H9 (cell line): ENCODE results near the gene CYP39A1. TPM values are rescaled to one million over a fixed set of nuclear protein-coding genes. Genes with fewer than 3 reads are reported as not detected.

Experiments
- DNase-seq: peaks from one replicate; pipeline ENCODE4 v3.0.0-alpha.2; 2017
- H2AFZ ChIP-seq: one replicate; pipeline ENCODE4 v1.6.1; 2013; ENCODE audit warnings: mild to moderate bottlenecking, low read length, control low read depth, moderate library complexity
- H2AK5ac ChIP-seq: 2 replicates; pipeline ENCODE4 v1.6.1; 2013; ENCODE audit warnings: low read length, control low read depth, mixed read lengths; ENCODE audit not compliant: insufficient read length
- H2BK120ac ChIP-seq: one replicate; pipeline ENCODE4 v1.6.1; 2013; ENCODE audit warnings: low read depth, mild to moderate bottlenecking, low read length, control low read depth, inconsistent platforms; ENCODE audit not compliant: poor library complexity, severe bottlenecking
- H2BK12ac ChIP-seq: 2 replicates; pipeline ENCODE4 v1.6.1; 2013; ENCODE audit warnings: low read length, control low read depth, mixed read lengths, low read depth; ENCODE audit not compliant: insufficient read length
- H2BK15ac ChIP-seq: 2 replicates; pipeline ENCODE4 v1.6.1; 2013; ENCODE audit warnings: low read depth, low read length, control low read depth
- H2BK20ac ChIP-seq: one replicate; pipeline ENCODE4 v1.6.1; 2013; ENCODE audit warnings: low read depth, mild to moderate bottlenecking, low read length, control low read depth, inconsistent platforms; ENCODE audit not compliant: poor library complexity, severe bottlenecking
- H2BK5ac ChIP-seq: 2 replicates; pipeline ENCODE4 v1.6.1; 2013; ENCODE audit warnings: low read length, control low read depth, mixed read lengths; ENCODE audit not compliant: insufficient read length
- H3K14ac ChIP-seq: 2 replicates; pipeline ENCODE4 v1.6.1; 2013; ENCODE audit warnings: low read length, control low read depth; ENCODE audit not compliant: insufficient read depth
- H3K18ac ChIP-seq: 2 replicates; pipeline ENCODE4 v1.6.1; 2013; ENCODE audit warnings: low read depth, mild to moderate bottlenecking, mixed read lengths, low read length, control low read depth; ENCODE audit not compliant: insufficient read length
- H3K23ac ChIP-seq: 2 replicates; pipeline ENCODE4 v1.6.1; 2013; ENCODE audit warnings: low read length, control low read depth, mixed read lengths, low read depth; ENCODE audit not compliant: insufficient read length
- H3K23me2 ChIP-seq: 2 replicates; pipeline ENCODE4 v1.6.1; 2013; ENCODE audit warnings: low read depth, mild to moderate bottlenecking, mixed read lengths, low read length, control low read depth; ENCODE audit not compliant: insufficient read length, poor library complexity, severe bottlenecking
- H3K27ac ChIP-seq: 2 replicates; pipeline ENCODE4 v1.5.1; 2013; ENCODE audit warnings: low read length, control low read depth, mixed read lengths, low read depth; ENCODE audit not compliant: insufficient read length
- H3K27me3 ChIP-seq: 2 replicates; pipeline ENCODE4 v1.6.1; 2013; ENCODE audit warnings: low read length, control low read depth, inconsistent platforms; ENCODE audit not compliant: insufficient read depth
- H3K4ac ChIP-seq: 2 replicates; pipeline ENCODE4 v1.6.1; 2013; ENCODE audit warnings: low read depth, mild to moderate bottlenecking, control low read depth, inconsistent platforms, low read length, moderate library complexity
- H3K4me1 ChIP-seq: 2 replicates; pipeline ENCODE4 v1.6.1; 2013; ENCODE audit warnings: low read length, control low read depth, inconsistent platforms; ENCODE audit not compliant: insufficient read depth
- H3K4me2 ChIP-seq: 2 replicates; pipeline ENCODE4 v1.6.1; 2013; ENCODE audit warnings: low read length, control low read depth, mixed read lengths; ENCODE audit not compliant: insufficient read length, insufficient read depth
- H3K56ac ChIP-seq: 2 replicates; pipeline ENCODE4 v1.6.1; 2013; ENCODE audit warnings: low read depth, mild to moderate bottlenecking, mixed read lengths, low read length, control low read depth; ENCODE audit not compliant: insufficient read length
- H3K79me1 ChIP-seq: 2 replicates; pipeline ENCODE4 v1.6.1; 2013; ENCODE audit warnings: low read depth, mild to moderate bottlenecking, moderate library complexity, low read length, control low read depth, inconsistent platforms; ENCODE audit not compliant: insufficient read depth, poor library complexity, severe bottlenecking
- H3K79me2 ChIP-seq: 2 replicates; pipeline ENCODE4 v1.6.1; 2013; ENCODE audit warnings: low read length, control low read depth, inconsistent platforms; ENCODE audit not compliant: insufficient read depth
- H3K9ac ChIP-seq: 2 replicates; pipeline ENCODE4 v1.6.1; 2013; ENCODE audit warnings: low read length, control low read depth, mixed read lengths; ENCODE audit not compliant: insufficient read length; ENCODE audit errors: extremely low read depth
- H3K9me3 ChIP-seq: one replicate; pipeline ENCODE4 v1.6.1; 2013; ENCODE audit warnings: low read depth, low read length, inconsistent platforms; ENCODE audit not compliant: control insufficient read depth
- H3T11ph ChIP-seq: one replicate; pipeline ENCODE4 v1.6.1; 2013; ENCODE audit warnings: mild to moderate bottlenecking, low read length, control low read depth, inconsistent platforms
- H4K20me1 ChIP-seq: one replicate; pipeline ENCODE4 v1.6.1; 2013; ENCODE audit not compliant: control insufficient read depth, insufficient read length, insufficient read depth
- H4K5ac ChIP-seq: 2 replicates; pipeline ENCODE4 v1.6.1; 2013; ENCODE audit warnings: low read depth, mild to moderate bottlenecking, mixed read lengths, low read length, control low read depth; ENCODE audit not compliant: insufficient read length
- H4K8ac ChIP-seq: replicated peaks from 2 replicates; pipeline ENCODE4 v1.6.1; 2013; ENCODE audit warnings: low read length, control low read depth, mixed read lengths, low read depth; ENCODE audit not compliant: insufficient read length
- H4K91ac ChIP-seq: 2 replicates; pipeline ENCODE4 v1.6.1; 2013; ENCODE audit warnings: low read depth, mild to moderate bottlenecking, moderate library complexity, mixed read lengths, low read length, control low read depth; ENCODE audit not compliant: insufficient read length
- H3K27ac Mint-ChIP-seq, 3 experiments: 2 replicates in 2 of 3; 3 replicates in 1 of 3; pipeline ENCODE4 v1.8.0; 2020 to 2021; ENCODE audit warnings: mixed read lengths in 3 of 3, mild to moderate bottlenecking in 1 of 3, moderate library complexity in 1 of 3
- H3K27me3 Mint-ChIP-seq: 2 replicates; pipeline ENCODE4 v1.8.0; 2021; ENCODE audit warnings: low read depth, mild to moderate bottlenecking, moderate library complexity, mixed read lengths
- H3K36me3 Mint-ChIP-seq, 3 experiments: 2 replicates in 2 of 3; 3 replicates in 1 of 3; pipeline ENCODE4 v1.8.0; 2020 to 2021; ENCODE audit warnings: low read depth in 3 of 3, mixed read lengths in 3 of 3; ENCODE audit not compliant: insufficient read depth in 1 of 3
- H3K4me1 Mint-ChIP-seq, 2 experiments: 2 replicates each; pipeline ENCODE4 v1.8.0; 2020; ENCODE audit warnings: mixed read lengths in 2 of 2
- H3K4me3 Mint-ChIP-seq, 2 experiments: 2 replicates in 1 of 2; 3 replicates in 1 of 2; pipeline ENCODE4 v1.8.0; 2020 to 2021; ENCODE audit warnings: mild to moderate bottlenecking in 2 of 2, mixed read lengths in 2 of 2, moderate library complexity in 1 of 2
- H3K9me3 Mint-ChIP-seq, 2 experiments: 2 replicates in 1 of 2; 3 replicates in 1 of 2; pipeline ENCODE4 v1.8.0; 2020; ENCODE audit warnings: mild to moderate bottlenecking in 2 of 2, mixed read lengths in 2 of 2, moderate library complexity in 1 of 2
- CTCF ChIP-seq: fragments of 200-600 bp; sonication (generic); conservative IDR thresholded peaks from 3 replicates; pipeline ENCODE4 v1.8.0; 2021; ENCODE audit warnings: antibody characterized with exemption, mild to moderate bottlenecking
- WGBS: extraction: QIAGEN DNeasy Blood & Tissue Kit; methylation state at CpG from one replicate; pipeline ENCODE4 v1.1.7; 2013; ENCODE audit warnings: missing lambda C conversion rate, low lambda C conversion rate, mixed read lengths; ENCODE audit not compliant: insufficient read length; ENCODE audit errors: extremely low coverage; 5-methylcytosine and 5-hydroxymethylcytosine counted together
- total RNA-seq: library from RNA; stranded (reverse); gene quantifications from 2 replicates; pipeline ENCODE4 v1.2.1, GENCODE V29; 2021

CYP39A1 gene
- total RNA-seq, 1 experiment from 2014 or later = 0.50 TPM

GRCh38 chr6:46513533-46513932, 139.1 kb downstream of the CYP39A1 start:
- Histone ChIP-seq H3K4me1 (no peaks in the 10 kb centered on the region), H4K8ac (no peak overlapping the region), H3K18ac (no peak overlapping the region), H2AFZ (no peak overlapping the region), H3K56ac (no peak overlapping the region), H3K9me3 (no peaks in the 10 kb centered on the region), H3T11ph (no peak overlapping the region), H2BK12ac (no peak overlapping the region), H3K9ac (no peak overlapping the region), H3K14ac (no peak overlapping the region), H3K4ac (no peak overlapping the region), H3K4me2 (no peak overlapping the region), H2AK5ac (no peak overlapping the region), H3K79me2 (no peaks in the 10 kb centered on the region), H3K27me3 (no peaks in the 10 kb centered on the region), H2BK120ac (no peak overlapping the region), H2BK5ac (no peak overlapping the region), H3K23ac (no peak overlapping the region), H4K5ac (no peak overlapping the region), H2BK20ac (no peak overlapping the region), H4K91ac (no peak overlapping the region), H3K23me2 (no peaks in the 10 kb centered on the region), H2BK15ac (no peak overlapping the region), H4K20me1 (no peaks in the 10 kb centered on the region), H3K79me1 (no peaks in the 10 kb centered on the region), H3K27ac (no peak overlapping the region)
- H3K27ac Mint-ChIP-seq = no peak overlapping the region
- no CpG with 5 or more reads among the region's 2 CpGs for WGBS
- H3K4me1 Mint-ChIP-seq = no peaks in the 10 kb centered on the region; a peak in 1 of 4 replicates
- H3K9me3 Mint-ChIP-seq = no peaks in the 10 kb centered on the region
- H3K27me3 Mint-ChIP-seq = peaks cover 1% of the 10 kb centered on the region; the same call in 1 of the 2 replicates
- no peaks in the 10 kb centered on the region for H3K36me3 Mint-ChIP-seq
- no peak overlapping the region for H3K4me3 Mint-ChIP-seq
- no peak for DNase-seq
- TF ChIP-seq CTCF = no peak
